Measurements from ENCODE around the gene MLXIP. TPM values are rescaled to one million over a fixed set of nuclear protein-coding genes. Genes with fewer than 3 reads are reported as not detected.
"Not testable (repeated sequence)": the region's sequence is repeated elsewhere in the genome, so short reads cannot be mapped to it uniquely, and the experiment has no call there.

Gene MLXIP
- total RNA-seq, 1 donor from 2014 or later = 72.2 TPM

DNA sequence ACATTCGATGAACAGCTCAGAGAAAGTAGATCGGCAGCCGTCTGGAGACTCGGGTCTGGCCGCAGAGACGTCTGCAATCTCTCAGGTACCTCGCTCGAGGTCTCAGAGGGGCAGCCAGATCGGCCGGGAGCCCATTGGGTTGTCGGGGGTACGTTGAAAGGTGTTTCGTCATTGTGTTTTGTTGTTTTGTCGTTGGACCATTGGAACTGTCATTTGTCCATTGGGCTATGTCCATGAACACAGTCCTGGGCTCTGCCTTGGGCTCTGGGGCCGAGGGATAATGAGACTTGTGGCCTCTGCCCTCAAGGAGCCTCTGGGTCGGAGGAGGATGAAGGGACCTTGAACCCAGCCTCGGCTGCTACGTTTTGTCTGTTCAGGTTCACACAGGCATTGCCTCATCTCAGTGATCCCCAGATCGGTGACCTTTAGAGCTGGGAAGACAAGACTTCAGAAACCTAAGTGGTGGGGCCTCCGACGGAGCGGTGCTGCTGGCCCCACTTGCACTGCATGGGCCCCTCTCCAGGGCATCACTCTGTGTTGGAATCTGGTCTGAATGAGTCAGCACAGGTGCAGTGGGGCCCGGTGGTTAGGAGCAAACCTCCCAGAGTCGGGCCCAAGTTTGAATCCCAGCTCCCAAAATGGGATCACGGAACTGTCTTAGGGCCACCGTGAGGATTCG is 23.6 kb upstream of the MLXIP start:
- no peak for DNase-seq (ENCODE audit: low spot score)

DNA sequence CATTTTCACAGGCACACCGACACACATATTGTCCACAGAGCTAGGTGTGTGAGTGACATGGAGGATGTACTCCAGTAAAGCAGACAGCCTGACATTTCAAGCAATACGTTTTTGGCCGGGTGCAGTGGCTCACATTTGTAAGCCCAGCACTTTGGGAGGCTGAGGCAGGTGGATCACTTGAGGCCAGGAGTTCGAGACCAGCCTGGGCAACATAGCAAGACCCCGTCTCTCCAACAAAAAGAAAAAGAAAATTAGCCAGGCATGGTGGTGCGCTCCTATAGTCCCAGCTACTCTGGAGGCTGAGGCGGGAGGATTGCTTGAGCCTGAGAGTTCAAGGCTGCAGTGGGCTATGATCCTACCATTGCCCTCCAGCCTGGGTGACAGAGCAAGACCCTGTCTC is 22.1 kb upstream of the MLXIP start:
- not testable (repeated sequence) for DNase-seq (ENCODE audit: low spot score)

- no peak for DNase-seq (ENCODE audit: low spot score)
Measured at GRCh38 chr12:122057007-122057735, 21.4 kb upstream of the MLXIP start.

DNA sequence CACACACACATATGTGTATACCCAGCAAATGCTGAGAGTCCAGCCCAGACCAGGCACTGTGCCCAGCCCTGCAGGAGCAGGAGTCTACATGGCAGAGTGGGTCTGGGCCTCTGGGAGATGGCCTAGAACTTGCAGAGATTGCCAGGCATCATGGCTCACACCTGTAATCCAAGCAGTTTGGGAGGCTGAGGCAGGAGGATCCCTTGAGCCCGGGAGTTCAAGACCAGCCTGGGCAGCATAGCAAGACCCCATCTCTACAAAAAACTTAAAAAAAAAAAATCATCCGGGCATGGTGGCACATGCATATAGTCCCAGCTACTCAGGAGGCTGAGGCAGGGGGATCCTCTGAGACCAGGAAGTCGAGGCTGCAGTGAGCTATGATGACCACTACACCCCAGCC is 20.8 kb upstream of the MLXIP start:
- DNase-seq (ENCODE audit: low spot score) = no peak

GRCh38 chr12:122058549-122059149 is 19.9 kb upstream of the MLXIP start:
- no peak for DNase-seq (ENCODE audit: low spot score)

DNA sequence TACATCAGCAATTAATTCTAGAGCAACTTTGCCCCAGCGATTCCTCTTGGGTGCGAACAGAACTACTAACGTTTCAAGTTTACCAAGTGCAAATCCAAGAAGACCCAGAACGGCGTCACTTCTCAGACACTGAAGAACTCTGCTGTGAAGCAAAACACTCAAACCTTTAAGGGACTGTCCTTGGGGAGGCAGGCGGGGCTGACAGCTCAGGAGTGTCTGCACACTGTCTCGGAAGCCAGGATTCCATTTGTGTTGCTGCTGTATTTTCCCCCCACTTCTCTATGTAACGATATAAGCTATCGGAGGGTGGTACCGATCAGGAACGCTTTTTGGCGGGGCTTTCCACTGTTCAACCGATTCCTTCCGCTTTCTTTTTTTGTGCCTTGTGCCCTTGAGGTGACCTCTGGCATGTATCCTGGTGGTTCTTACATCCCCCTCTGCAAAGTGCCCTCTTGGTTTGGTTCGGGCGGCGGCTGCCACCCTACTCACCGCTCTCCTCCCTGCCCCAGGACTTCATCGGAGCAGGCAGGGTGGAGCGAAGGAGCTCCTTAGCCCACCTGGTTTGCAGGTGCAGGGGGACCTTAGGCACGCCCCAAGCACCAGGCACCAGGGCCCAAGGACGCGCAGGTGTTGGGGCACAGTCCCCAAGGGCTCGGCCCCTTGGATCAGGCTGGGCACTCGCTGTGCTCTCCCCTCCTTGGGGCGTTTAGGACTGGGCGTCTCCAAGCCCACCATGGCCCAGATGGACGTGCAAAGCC is 19.2 kb upstream of the MLXIP start:
- no peak for DNase-seq (ENCODE audit: low spot score)

DNA sequence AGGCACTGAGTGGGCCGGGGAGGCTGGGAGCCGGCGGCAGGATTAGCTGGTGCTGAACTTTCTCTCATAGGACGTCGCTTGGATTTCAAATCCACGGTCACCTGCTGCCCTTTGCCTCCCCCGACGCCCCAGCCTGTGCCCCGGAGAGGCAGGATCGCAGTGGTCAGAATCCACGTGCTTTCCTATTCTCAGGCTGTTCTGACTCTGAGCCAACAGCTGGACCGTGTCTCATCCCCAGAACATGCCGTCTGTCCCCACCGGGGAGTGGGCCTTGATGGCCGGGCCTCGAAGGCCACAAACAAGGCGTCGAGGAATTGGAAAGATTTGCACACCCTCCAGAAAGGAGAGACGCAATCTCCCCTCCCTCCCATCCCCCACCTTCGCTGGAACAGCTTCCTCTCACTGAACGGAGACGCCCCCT is 18.5 kb upstream of the MLXIP start:
- no peak for DNase-seq (ENCODE audit: low spot score)

DNA sequence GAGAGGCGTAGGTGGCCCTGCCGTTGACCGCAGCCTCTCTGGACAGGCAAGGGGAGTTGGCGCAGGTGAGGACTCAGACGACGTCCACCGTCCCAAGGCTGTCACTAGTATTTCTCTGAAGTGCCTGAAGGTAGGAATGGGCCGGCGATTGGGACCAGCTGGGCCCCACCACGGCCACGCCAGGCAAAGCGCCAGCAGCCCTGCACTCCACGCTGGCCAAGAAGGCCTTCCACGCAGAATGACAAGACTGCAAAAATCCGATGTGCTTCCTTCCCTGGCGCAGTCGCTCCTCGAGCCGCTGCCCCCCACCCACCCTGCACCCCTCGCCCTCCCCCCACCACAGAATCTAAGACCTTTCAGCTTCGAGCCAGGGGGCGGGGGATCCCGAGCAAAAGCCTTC is 17.3 kb upstream of the MLXIP start:
- DNase-seq (ENCODE audit: low spot score) = no peak

DNA sequence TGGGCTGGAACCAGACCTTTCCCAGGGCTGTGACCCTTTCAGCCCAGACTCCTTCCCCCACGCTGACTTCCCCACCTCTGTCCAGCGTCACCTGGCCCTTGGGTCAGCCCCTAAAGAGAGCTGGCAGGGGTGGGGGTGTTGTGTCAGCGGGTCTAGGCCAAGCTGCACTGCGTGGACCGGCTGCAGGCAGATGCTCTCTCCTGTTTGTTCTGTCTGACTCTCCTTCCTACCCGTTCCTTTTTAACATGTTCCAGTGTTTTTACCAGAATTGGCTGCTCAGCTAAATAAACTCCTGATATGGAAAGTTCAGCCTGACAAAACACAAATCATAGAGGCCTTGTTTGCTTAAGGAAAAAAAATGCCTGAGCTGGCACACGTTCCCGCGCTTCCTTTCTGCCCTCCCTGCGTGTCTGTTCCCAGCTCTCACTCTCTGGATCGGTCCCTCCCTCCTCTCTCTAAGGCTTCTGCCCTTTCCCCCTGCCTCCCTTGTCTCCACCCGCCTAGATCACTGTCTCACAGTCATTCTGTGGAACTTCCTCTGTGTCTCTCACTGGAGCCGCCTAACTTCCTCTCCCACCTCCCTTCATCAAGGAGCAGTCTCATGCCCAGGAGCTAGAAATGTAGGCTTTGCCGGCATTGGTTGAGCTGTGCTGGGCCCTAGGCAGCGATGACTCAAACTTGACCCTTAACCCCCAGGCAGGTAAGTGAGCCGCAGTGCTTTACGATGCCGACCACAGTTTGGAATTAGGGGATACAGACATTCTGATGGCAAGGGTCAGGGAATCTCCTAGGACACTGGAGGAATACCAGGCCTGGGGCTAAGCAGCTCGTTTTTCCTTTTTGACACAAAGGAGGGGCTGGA is 15.5 kb upstream of the MLXIP start:
- DNase-seq (ENCODE audit: low spot score) = peak; percentile 79

DNA sequence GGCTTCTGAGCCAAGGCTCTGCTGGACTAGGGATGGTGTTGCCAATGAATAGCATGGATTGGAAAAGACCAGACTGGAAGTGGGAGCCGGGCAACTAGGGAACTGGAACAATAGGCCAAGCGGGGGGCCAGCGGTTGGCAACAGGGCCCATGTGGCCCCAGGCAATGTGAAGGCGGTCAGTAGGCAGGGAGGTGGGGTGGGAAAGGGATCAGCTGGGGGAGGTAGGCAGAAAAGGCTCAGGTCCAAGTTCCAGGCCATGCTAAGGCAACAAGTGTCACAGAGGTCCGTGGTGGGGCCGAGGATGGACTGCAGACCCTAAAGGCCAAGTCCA is 14.9 kb upstream of the MLXIP start:
- no peak for DNase-seq (ENCODE audit: low spot score)

- peak; percentile 86 for DNase-seq (ENCODE audit: low spot score)
Measured at GRCh38 chr12:122064025-122064777, 14.4 kb upstream of the MLXIP start.

DNA sequence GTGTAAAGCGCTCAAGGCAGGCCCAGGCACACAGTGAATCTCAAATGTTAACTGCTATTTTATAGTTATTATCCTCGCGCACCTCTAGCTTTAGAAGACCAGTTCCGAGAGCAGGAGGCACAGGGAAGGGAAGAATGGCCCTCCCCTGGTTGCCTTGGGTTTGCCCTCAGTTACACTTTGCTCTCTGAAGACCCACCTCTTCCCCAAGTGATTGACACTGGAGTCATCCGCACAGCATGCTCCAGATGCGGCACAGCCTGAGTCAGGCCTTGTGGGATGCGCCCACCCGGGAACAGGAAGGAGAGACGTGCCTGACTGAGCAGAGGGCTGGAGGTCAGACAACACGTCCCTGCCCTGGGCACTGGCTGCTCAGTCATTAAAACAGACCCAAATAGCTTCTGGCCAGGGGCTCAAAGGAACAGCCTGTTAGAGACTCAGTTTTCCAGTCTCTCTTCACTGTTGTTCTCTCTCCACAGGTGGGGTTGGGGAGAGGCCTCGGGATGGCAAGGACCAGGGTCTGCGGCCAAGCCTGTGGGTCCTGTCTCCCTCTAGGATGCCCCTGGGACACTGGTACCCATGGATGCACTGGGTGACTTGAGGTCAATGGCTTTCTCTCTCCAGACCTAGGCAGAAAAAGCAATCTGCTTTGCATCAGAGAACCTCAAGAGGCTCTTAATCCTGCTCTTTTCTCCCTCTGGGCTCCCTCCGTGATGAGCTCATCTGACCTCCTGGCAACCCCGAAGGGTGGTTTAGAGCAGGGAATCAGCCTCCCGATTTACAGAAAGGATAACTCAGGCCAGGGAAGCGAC is 13.6 kb upstream of the MLXIP start:
- no peak for DNase-seq (ENCODE audit: low spot score)

DNA sequence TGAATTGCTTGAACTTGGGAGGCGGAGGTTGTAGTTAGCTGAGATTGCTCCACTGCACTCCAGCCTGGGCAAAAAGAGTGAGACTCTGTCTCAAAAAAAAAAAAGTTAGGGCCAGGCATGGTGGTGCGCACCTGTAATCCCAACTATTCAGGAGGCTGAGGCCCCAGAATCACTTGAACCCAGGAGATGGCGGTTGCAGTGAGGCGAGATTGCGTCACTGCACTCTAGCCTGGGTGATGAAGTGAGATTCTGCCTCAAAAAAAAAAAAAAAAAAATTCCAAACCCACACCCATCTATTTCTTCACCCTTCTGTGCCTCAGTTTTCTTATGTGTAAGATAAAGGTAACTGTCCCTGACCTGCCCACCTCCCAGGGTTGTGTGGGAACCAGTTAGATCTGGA is 11.0 kb upstream of the MLXIP start:
- DNase-seq (ENCODE audit: low spot score) = no peak

DNA sequence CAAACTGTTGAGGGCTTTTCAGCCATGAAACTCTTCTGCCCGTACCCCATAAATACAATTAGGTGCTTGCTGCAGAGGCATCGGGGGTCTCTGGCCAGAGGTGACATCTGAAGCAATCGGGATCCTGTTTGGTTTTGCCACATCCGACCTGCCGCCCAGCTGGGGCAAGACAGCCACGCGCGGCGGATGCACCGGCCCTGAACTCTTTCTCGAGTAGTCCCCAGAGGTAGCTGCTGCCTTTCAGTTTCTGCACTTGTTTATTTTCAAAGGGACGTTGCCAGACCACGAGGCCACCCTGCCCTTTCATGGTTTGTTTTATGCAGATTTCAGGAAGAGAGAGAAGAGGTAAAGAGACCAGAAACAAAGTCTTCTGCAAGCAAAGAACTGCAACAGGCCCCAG is 10.6 kb upstream of the MLXIP start:
- peak; percentile 79 for DNase-seq (ENCODE audit: low spot score)

DNA sequence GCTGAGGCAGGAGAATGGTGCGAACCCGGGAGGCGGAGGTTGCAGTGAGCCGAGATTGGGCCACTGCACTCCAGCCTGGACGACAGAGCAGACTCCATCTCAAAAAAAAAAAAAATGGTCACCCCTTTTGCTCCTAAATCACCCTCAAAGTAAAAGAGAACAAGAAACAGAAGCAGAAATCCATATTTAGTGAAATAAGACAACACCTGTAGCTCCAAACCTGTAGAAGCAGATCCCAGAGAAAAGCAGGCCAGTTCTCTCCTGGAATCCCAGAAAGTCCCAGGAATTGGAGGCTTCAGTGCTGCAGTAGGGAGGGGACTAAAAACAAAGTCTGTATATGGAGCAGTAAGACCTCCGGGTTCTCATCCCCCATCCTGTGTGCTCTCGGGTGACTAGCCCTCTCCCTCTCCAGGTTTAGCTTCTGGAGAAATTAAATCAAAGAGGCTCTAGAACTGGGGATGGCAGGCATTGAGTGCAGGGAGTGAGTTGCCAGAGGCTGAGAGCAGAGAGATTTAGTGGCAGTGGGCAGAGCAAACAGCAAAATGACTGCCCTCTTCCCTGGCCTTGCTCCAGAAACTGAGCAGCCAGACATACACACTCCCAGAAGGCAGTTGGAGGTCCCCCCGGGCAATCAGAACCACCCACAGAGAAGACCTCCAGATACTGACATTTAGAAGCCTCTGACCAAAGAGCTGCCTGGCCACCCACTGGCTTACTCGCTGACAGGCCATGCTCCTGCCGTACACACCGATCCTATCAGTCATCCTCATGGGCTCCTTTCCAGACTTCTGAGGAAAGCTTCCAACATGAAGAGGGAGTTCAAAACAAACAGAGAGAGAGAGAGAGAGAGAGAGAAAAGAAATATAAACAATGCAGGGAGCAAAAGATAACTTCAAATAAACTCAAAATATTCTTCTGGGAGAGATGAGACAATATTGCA is 6.3 kb upstream of the MLXIP start:
- DNase-seq (ENCODE audit: low spot score) = peak; percentile 72

DNA sequence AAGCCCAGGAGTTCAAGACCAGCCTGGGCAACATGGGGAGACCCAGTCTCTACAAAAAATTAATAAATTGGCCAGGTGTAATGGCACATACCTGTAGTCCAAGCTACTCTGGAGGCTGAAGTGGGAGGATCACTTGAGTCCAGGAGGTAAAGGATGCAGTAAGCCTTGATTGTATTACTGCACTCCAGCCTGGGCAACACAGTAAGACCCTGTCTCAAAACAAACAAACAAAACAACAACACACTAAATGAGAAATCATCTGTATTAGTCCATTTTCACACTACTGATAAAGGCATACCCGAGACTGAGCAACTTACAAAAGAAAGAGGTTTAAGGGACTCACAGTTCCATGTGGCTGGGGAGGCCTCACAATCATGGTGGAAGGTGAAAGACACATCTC is 4.7 kb upstream of the MLXIP start:
- DNase-seq (ENCODE audit: low spot score) = no peak

- no peak for DNase-seq (ENCODE audit: low spot score)
Measured at GRCh38 chr12:122076743-122077495, 1.6 kb upstream of the MLXIP start.

DNA sequence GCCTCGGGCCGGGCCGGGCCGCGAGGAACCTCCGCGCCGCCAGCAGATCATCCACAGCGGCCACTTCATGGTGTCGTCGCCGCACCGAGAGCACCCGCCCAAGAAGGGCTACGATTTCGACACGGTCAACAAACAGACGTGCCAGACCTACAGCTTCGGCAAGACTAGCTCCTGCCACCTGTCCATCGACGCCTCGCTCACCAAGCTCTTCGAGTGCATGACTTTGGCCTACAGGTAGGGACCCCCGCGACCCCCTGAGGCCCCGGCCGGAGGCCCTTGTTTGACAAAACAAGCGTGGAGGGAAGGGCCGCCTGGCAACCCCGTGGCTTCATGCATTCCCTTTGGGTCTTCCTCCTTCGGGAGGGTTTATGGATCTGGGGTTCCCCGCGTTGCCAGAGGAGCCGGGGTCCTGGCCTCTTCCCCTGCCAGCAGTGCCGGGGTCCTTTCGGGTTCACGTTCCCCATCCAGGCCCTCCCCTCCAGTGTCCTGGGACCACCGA is 526 bp downstream of the MLXIP start:
- peak; percentile 65 for DNase-seq (ENCODE audit: low spot score)
